Caco-2 (cell line): ENCODE data around the gene CNR1. TPM values are rescaled to one million over a fixed set of nuclear protein-coding genes. Genes with fewer than 3 reads are reported as not detected.

Source experiments
- BruUV-seq: library from RNA; stranded (reverse); fragments of 400-500 nt; replicated peaks from 2 replicates; lab custom pipeline; 2021; lab: Mats Ljungman, UMichigan
- CTCF ChIA-PET: fragments of 300-600 bp; sonication (Branson Sonifier 250); formaldehyde crosslinking; loops from one replicate; lab custom pipeline; 2022; ENCODE audit warnings: antibody characterized with exemption; lab: Charles Lee
- POLR2A ChIA-PET: fragments of 300-600 bp; sonication (Branson Sonifier 250); formaldehyde crosslinking; loops from one replicate; lab custom pipeline; 2022; ENCODE audit warnings: antibody characterized with exemption; lab: Charles Lee
- DNase-seq, 2 experiments: peaks; one replicate each; pipeline versions ENCODE4 v3.0.0 to v3.0.0-alpha.2; 2020 to 2022
- H3K27me3 ChIP-seq: replicated peaks from 2 replicates; pipeline ENCODE4 v1.6.0; 2011; ENCODE audit warnings: low read length; ENCODE audit not compliant: control insufficient read depth, insufficient read depth
- H3K36me3 ChIP-seq: 2 replicates; pipeline ENCODE4 v1.5.1; 2011; ENCODE audit warnings: low read length; ENCODE audit not compliant: control insufficient read depth, insufficient read depth
- H3K4me1 ChIP-seq: fragments of 250-450 bp; sonication (Bioruptor Pico); 2 replicates; pipeline ENCODE4 v1.5.1; 2020; ENCODE audit warnings: mild to moderate bottlenecking
- H3K4me3 ChIP-seq: 2 replicates; pipeline ENCODE4 v1.5.1; 2011; ENCODE audit warnings: low read depth, mild to moderate bottlenecking, control low read depth, low read length
- H3K9me3 ChIP-seq: fragments of 250-450 bp; sonication (Bioruptor Pico); 2 replicates; pipeline ENCODE4 v1.5.1; 2020; ENCODE audit warnings: mild to moderate bottlenecking, moderate library complexity
- H3K27ac Mint-ChIP-seq: one replicate; pipeline ENCODE4 v1.8.0; 2022; ENCODE audit warnings: mixed read lengths; ENCODE audit not compliant: unreplicated experiment
- H3K27me3 Mint-ChIP-seq: one replicate; pipeline ENCODE4 v1.8.0; 2022; ENCODE audit warnings: mixed read lengths; ENCODE audit not compliant: insufficient read depth, unreplicated experiment
- H3K36me3 Mint-ChIP-seq: one replicate; pipeline ENCODE4 v1.8.0; 2022; ENCODE audit warnings: mild to moderate bottlenecking, mixed read lengths; ENCODE audit not compliant: insufficient read depth, unreplicated experiment
- H3K4me1 Mint-ChIP-seq: one replicate; pipeline ENCODE4 v1.8.0; 2022; ENCODE audit warnings: low read depth, mixed read lengths; ENCODE audit not compliant: unreplicated experiment
- H3K4me3 Mint-ChIP-seq: one replicate; pipeline ENCODE4 v1.8.0; 2022; ENCODE audit warnings: mild to moderate bottlenecking, moderate library complexity, mixed read lengths; ENCODE audit not compliant: unreplicated experiment
- H3K9me3 Mint-ChIP-seq: one replicate; pipeline ENCODE4 v1.8.0; 2022; ENCODE audit warnings: mixed read lengths; ENCODE audit not compliant: unreplicated experiment
- intact Hi-C: fragments of 100-400 bp; cut with micrococcal nuclease; formaldehyde crosslinking; loops from one replicate; pipeline ENCODE4 v1.10.0; 2022; ENCODE audit not compliant: unreplicated experiment
- total RNA-seq: library from RNA; stranded (reverse); gene quantifications from 2 replicates; pipeline ENCODE4 v1.2.3, GENCODE V29; 2022
- TF ChIP-seq, protein P1 (sequence below), 2 experiments: fragments of 200-600 bp in 1 of 2; IDR thresholded peaks; 1 replicate in 1 of 2; 2 replicates in 1 of 2; pipeline versions ENCODE4 v1.5.1 to v1.8.0; 2011 to 2022; ENCODE audit warnings: antibody characterized with exemption in 1 of 2, control low read depth in 1 of 2, inconsistent platforms in 1 of 2, low read depth in 1 of 2, low read length in 1 of 2, mild to moderate bottlenecking in 1 of 2, moderate library complexity in 1 of 2; ENCODE audit not compliant: insufficient read depth in 1 of 2, severe bottlenecking in 1 of 2, unreplicated experiment in 1 of 2

The CNR1 gene
- total RNA-seq, 1 experiment from 2014 or later = not detected

DNA sequence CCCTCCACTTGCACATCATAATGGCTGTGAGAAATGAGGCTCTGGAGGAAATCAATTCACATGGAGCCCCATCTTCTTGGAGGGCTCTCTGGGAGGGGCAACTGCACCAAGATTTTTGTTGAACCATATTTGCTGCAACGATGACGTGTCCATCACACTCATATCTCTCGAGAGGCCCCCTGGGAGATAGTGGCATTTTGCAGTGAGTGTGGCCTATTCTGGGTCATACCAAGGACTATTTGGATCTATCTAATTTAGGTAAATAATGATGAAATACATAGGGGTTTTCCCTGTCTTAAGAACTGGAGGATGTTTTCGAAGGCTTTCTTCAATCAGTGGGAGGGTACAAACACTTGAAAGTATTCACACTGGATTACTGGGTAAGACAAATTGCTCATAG lies 31.6 kb downstream of the CNR1 start:
- CTCF ChIA-PET = no interaction called here
- H3K36me3 Mint-ChIP-seq = no peaks in the 10 kb centered on the region

DNA sequence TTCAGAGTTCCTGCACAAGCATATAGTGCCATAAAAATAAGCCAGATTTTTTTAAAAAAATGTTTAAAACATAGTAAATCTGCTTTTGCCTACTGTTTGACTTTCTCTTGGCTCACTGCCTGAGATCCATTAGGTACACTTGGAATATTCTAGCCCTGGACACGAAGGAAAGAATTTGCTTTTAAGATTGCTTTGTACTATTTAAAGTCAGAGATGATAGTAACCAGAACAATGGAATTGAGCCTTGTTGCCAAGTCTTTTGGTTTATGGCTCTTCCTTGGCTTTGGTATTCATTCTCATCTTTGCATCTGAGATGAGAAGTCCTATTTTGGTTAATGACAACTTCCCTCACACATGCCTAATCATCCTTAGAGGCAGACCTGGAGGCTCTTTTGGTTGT lies 32.4 kb downstream of the CNR1 start:
- H3K36me3 ChIP-seq = no peaks in the 10 kb centered on the region
- H3K36me3 Mint-ChIP-seq = no peaks in the 10 kb centered on the region
- H3K9me3 ChIP-seq = no peaks in the 10 kb centered on the region
- H3K4me1 Mint-ChIP-seq = no peaks in the 10 kb centered on the region
- no peak overlapping the region for H3K27ac Mint-ChIP-seq
- no TSS peak for BruUV-seq
- H3K4me3 Mint-ChIP-seq = no peak overlapping the region
- no peaks in the 10 kb centered on the region for H3K4me1 ChIP-seq
- H3K27me3 Mint-ChIP-seq = peaks cover 4% of the 10 kb centered on the region
- no peaks in the 10 kb centered on the region for H3K27me3 ChIP-seq
- ChIA-PET POLR2A (no interaction called here), CTCF (no interaction called here)
- TF ChIP-seq, protein P1, sequence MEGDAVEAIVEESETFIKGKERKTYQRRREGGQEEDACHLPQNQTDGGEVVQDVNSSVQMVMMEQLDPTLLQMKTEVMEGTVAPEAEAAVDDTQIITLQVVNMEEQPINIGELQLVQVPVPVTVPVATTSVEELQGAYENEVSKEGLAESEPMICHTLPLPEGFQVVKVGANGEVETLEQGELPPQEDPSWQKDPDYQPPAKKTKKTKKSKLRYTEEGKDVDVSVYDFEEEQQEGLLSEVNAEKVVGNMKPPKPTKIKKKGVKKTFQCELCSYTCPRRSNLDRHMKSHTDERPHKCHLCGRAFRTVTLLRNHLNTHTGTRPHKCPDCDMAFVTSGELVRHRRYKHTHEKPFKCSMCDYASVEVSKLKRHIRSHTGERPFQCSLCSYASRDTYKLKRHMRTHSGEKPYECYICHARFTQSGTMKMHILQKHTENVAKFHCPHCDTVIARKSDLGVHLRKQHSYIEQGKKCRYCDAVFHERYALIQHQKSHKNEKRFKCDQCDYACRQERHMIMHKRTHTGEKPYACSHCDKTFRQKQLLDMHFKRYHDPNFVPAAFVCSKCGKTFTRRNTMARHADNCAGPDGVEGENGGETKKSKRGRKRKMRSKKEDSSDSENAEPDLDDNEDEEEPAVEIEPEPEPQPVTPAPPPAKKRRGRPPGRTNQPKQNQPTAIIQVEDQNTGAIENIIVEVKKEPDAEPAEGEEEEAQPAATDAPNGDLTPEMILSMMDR (IDR thresholded peaks at IDR 0.05; ENCODE audit: insufficient read depth in 1 of 2, low read depth in 1 of 2, low read length in 1 of 2, severe bottlenecking in 1 of 2, unreplicated experiment in 1 of 2) = no peak
- H3K4me3 ChIP-seq = no peak overlapping the region
- no peak for DNase-seq
- no peaks in the 10 kb centered on the region for H3K9me3 Mint-ChIP-seq
- intact Hi-C loops = no loop called here

More for the DNA sequence above, 31.6 kb downstream of the CNR1 start:
- Histone ChIP-seq H3K4me1 (no peaks in the 10 kb centered on the region), H3K9me3 (no peaks in the 10 kb centered on the region), H3K27me3 (no peaks in the 10 kb centered on the region), H3K4me3 (no peak overlapping the region), H3K36me3 (no peaks in the 10 kb centered on the region)
- POLR2A ChIA-PET = no interaction called here
- intact Hi-C loops = no loop called here
- Mint-ChIP-seq H3K4me1 (no peaks in the 10 kb centered on the region), H3K27ac (no peak overlapping the region), H3K27me3 (peaks cover 4% of the 10 kb centered on the region), H3K9me3 (no peaks in the 10 kb centered on the region), H3K4me3 (no peak overlapping the region)
- DNase-seq = no peak
- no TSS peak for BruUV-seq
- TF ChIP-seq, protein P1 (IDR thresholded peaks at IDR 0.05; ENCODE audit: insufficient read depth in 1 of 2, low read depth in 1 of 2, low read length in 1 of 2, severe bottlenecking in 1 of 2, unreplicated experiment in 1 of 2) = no peak

DNA sequence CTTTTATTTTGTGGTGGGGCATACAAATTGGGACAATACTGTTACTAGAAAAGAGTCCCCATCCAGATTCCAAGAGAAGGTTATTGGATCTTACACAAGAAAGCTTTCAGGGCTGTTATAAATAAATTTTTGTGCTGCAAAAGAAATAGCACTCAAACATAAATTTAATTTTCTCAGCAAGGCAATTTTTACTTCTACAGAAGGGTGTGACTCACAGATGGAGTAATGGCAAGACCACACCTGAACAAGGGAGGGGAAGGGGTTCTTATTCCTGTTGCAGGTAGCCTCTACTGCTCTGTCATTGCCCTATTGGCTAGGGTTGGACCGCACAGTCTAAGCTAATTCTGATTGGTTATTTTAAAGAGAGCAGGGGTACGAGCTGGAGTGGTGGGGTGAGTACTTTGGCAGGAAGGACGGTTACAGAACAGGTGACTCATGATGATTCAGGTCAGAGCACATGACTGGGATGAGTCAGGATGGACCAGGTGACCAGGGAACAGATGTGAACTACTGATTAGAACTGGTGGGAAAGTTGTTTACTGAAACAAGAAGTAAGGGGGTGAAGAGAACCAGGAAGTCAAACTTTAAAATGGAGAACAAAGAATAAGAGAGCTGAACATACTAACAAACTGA lies 41.1 kb downstream of the CNR1 start:
- Mint-ChIP-seq H3K4me1 (no peaks in the 10 kb centered on the region), H3K27me3 (no peaks in the 10 kb centered on the region), H3K27ac (no peak overlapping the region), H3K36me3 (no peaks in the 10 kb centered on the region), H3K9me3 (peaks cover 11% of the 10 kb centered on the region), H3K4me3 (no peak overlapping the region)
- no TSS peak for BruUV-seq
- Histone ChIP-seq H3K4me1 (no peaks in the 10 kb centered on the region), H3K4me3 (no peak overlapping the region), H3K27me3 (no peaks in the 10 kb centered on the region), H3K9me3 (no peaks in the 10 kb centered on the region; the same call in 1 of the 2 replicates), H3K36me3 (no peaks in the 10 kb centered on the region)
- POLR2A ChIA-PET = no interaction called here
- no peak for DNase-seq
- intact Hi-C loops = no loop called here
- TF ChIP-seq, protein P1 (IDR thresholded peaks at IDR 0.05; ENCODE audit: insufficient read depth in 1 of 2, low read depth in 1 of 2, low read length in 1 of 2, severe bottlenecking in 1 of 2, unreplicated experiment in 1 of 2) = no peak
- CTCF ChIA-PET = no interaction called here
